Measurements from ENCODE around the gene MIS18BP1.
"Not testable (repeated sequence)": the region's sequence is repeated elsewhere in the genome, so short reads cannot be mapped to it uniquely, and the experiment has no call there.

The MIS18BP1 gene

DNA sequence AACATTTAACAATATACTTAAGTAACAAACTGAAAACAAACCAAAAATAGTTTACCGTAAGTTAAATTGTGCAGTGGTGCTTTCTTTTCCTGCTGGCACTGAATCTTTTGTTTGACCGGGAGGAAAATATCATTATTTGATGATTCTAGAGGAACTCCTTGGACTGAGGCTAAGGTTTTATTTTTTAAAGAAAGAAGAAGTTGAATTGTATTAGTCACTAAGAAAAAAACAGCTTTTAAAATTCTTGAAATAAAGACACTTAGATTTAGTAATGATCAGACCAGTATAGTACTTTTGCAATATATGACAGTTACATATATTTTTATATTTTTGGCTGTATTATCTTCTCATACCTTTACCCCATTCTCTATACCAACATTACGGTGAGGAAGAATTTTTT lies 10.3 kb downstream of the MIS18BP1 start:
- DNase-seq, result no peak

DNA sequence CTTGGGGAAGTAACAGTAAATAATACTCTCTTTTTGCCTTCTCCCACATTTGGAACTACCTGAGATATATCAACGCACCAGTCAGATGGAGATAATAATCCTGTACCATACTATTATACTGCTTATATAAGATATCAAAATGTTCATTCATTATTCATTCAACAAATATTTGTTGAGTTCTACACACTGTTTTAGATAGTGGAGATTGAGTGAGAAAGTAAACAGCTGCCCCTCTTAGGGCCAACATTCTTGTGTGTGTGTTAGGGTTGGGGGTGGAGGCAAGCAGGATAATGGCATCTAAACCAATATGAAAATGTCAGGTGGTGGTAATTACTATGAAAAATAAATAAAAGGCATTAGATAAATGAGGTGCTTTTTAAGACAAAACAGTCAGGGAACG lies 14.0 kb downstream of the MIS18BP1 start:
- no peak for DNase-seq

DNA sequence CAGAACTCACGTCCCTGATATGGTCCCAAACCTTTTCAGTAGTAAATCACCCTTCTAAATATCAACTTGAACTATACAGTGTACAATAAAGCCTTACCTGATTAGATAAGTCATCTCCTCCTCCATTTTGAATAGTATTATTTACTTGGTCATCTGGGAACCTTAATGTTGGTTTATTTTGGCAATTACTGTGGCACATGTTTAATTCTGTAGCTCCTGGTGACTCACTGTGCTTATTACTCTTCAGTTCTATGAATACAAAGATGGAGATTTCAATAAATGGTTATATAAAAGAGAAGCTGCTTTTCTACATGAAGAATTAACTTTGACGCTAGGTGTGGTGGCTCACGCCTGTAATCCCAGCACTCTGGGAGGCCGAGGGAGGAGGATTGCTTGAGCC lies 25.4 kb downstream of the MIS18BP1 start:
- DNase-seq, result no peak

DNA sequence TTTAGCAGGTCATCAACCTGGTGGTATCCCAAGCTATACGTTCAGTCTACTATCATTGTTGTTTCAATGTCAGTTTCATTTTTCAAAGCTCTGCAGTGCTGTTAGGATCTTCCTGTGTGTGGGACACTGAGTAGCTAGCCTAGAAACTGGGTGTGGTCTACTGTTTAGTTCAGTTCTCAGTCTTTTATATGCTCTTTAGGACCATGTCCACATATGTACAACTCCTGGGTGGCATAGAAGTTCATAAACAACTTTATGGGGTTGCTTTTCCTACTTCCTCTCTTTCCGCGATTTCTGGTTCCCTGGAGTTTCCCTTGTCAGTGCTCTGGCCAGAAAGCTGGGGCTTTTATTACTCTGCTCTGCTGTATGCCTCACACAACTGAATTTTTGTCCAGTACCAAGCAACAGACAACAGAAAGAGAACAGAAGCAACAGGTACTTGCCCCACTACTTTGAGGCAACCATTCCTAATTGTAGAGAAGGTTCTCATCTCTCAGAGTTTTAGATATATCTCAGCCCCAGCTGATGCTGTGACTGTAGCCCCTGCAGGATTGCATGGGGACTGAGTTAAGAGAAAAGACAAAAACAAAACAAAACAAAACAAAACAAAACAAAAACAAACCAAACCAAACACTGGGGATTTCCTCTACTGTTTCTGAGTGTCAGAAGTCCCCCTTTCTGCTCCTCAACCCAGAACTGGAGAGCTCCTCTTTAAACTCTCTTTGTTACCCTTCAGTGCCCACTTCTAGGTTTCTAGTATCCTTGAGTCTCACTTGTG lies 30.3 kb downstream of the MIS18BP1 start:
- DNase-seq, result no peak

DNA sequence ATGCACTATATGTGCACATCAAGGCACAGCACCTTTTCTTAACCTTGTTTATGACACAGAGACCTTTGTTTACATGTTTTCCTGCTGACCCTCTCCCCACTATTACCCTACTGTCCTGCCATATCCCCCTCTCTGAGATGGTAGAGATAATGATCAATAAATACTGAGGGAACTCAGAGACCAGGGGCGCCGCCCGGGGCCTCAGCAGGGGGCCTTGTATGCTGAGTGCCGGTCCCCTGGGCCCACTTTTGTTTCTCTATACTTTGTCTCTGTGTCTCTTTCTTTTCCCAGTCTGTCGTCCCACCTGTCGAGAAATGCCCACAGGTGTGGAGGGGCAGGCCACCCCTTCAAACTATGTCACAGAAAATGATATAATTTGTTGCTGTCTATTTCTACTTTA lies 38.7 kb downstream of the MIS18BP1 start:
- DNase-seq, result not testable (repeated sequence)

DNA sequence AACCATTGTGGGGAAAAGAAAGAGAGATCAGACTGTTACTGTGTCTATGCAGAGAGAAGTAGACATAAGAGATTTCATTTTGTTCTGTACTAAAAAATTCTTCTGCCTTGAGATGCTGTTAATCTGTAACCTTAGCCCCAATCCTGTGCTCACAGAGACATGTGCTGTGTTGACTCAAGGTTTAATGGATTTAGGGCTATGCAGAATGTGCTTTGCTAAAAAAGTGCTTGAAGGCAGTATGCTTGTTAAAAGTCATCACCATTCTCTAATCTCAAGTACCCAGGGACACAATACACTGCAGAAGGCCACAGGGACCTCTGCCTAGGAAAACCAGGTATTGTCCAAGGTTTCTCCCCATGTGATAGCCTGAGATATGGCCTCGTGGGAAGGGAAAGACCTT lies 39.3 kb downstream of the MIS18BP1 start:
- not testable (repeated sequence) for DNase-seq

DNA sequence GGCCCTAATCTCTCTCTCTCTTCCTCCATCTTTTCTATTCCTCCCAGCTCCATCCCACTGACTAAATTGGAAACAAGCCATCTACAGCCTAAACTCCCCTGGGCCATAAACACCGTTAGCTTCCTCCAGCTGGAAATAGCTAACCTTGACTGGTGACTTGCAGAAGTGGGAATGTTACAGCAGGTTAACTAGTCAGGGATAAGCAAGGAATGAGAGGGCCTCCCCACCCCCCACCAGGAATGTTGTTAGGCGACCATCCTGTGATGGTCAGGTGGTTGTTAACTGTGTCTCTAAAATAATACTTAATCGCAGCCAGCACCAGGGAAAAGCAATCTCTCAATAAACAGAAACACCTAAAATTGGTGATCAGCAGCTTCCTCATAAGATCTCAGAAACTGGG lies 40.8 kb downstream of the MIS18BP1 start:
- DNase-seq, result no peak

DNA sequence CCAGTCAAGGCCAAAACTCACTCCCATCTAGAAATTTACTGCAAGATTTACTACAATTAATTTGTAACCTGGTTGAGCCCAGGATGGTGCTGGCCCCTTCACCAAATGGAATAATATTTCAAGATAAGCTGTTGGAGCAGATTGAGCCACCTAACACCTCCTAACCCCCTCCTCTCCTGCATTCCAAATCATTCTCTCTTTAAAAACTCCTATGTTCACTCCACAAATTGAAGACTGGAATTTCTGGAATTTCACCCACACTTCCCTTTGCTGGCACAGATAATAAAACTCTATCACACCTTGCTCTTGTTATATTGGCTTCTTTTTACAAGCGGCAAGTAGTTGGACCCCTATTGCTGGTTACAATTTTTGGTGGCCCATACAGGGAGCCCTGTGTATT lies 41.7 kb downstream of the MIS18BP1 start:
- DNase-seq, result no peak

DNA sequence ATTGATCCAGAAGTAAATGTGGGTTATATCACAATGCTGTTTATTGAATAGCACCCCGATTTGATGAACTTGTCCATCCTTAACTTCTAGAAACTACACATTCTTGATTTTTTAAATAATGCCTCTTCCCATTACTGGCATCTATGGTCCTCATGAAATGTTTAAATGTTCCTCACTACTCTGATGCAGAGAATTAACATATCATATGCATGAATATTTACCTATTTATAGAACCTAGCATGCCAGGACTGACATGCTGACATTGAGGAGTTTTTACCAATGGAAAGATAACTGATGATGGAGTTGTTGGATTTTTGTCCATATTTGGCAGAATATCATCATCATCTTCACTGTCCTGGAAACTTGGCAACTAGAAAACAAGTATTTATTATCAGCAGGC lies 42.8 kb downstream of the MIS18BP1 start:
- DNase-seq, result no peak

DNA sequence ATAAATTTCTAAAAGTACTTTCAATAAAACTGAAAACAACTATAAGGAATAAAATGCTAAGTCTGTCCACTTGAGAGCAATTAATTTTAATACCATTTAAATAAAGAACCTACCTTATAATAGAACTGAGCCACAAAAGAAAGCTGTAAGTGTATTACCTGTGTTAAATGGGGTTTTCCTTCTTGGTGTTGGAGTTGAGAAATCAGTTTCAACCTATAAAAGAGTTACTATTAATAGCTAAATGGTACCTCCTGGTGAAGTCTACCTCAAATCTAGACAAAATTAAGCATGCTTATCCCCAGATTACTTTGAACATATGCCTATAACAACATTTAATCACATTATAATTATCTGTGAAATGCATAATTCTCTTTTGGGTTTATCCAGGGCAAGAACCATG lies 48.8 kb downstream of the MIS18BP1 start:
- DNase-seq, result no peak

DNA sequence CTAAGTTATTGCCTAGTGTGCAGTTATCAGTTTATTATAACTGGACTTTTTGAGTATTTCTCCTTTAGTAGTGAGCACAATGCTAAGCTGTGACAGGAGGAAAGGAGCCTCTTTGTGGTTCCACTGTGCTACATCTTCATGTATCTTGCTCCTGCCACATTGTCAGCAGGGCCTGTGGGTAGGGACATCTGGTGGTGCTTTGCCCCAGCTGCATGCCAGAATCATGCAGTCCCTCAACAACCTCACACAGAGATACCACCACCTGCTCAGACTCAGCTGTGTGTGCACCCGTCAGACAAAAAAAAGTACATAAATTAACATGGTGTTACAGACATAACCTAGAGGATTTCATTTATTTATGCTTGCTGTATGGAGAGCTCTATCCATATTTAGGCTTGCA lies 51.1 kb downstream of the MIS18BP1 start:
- DNase-seq, result peak; percentile 23

DNA sequence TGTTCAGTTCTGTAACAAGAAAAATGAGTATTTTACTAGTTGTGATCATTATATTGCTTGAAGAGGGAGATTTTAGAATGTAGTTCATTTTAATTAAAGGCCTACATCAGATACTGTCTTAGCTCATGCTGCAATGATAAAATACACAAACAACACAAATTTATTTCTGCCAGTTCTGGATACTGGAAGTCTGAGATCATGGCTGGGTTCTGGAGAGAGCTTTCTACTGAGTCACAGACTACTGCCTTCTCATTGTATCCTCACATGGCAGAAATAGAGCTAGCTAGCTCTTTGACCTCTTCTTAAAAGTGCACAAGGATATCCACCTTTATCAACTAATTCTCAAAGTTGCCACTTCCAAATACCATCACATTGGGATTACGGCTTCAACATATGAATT lies 53.8 kb downstream of the MIS18BP1 start:
- DNase-seq, result no peak

DNA sequence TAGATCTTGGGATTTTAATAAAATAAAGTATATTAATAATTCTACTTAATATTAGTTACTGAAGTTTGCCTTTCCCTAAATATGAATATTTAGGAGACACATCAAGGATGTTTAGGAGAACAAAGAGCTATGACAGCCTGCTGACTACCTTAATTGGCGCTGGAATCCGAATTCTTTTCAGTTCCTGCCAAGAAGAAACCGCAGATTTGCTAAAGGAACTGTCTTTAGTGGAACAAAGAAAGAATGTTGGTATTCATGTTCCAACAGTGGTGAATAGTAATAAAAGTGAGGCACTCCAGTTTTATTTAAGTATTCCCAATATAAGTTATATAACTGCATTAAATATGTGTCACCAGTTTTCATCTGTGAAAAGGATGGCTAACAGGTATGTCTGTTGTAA lies 54.5 kb downstream of the MIS18BP1 start:
- no peak for DNase-seq

DNA sequence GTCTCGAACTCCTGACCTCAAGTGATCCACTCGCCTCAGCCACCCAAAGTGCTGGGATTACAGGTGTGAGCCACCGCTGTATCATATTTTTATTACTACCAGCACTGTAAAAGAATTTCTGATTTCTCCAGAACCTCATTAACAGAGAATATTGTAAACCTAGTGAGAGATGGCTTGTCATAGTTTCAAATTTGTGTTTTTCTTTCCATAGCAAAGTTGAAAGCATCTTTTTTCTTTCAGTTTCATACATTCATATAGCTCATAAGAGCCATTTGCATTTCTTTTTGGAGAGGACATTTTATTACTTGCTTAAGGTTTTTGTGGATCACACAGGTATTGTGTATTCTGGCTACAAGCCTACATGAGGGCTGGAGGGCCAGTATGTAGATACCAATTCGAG lies 58.0 kb downstream of the MIS18BP1 start:
- no peak for DNase-seq

DNA sequence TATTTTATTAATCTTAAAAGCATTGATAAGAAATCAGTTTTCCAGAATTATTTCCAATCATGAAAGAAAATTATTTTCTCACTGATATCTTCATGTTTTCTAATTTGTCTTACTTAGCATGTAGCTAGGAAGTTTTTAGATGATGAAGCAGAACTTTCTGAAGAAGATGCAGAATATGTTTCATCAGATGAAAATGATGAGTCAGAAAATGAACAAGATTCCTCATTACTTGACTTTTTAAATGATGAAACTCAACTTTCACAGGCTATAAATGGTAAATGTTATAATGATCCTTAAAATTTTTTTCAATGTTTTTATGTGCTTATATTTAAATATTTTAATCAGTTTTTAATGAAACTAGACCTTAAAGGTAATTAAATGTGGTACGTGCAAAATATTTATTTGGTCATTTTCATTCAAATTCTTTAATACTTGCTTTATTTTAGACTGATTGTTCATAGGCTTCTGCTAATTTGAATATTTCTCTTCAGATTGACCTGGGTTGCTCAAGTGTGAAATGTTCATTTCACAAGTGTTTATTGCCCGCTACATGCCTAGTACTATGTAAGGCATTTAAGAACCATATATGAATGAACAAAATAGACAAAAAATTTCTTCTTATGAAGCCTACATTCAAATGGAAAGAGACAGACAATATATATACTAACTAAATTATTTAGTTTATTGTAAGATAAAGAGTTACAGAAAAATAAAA lies 67.7 kb downstream of the MIS18BP1 start:
- no peak for DNase-seq

DNA sequence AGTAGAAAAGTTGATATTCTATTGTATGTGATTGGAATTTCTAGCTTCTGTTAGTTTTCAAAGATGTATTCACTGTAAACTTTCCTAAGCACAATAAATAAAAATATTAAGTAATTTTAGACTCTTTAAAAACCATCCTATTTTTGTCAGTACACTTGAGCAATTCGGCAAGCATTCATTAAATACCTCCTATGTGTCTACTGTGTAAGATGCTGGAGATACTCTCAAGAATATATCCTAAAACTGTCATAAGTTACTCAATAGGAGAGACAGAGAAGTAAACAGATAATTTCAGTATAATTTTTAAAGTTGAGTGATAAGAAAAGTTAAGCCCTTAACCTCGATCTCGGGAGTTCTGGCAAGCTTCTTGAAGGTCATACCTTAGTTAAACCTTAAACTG lies 71.2 kb downstream of the MIS18BP1 start:
- no peak for DNase-seq

DNA sequence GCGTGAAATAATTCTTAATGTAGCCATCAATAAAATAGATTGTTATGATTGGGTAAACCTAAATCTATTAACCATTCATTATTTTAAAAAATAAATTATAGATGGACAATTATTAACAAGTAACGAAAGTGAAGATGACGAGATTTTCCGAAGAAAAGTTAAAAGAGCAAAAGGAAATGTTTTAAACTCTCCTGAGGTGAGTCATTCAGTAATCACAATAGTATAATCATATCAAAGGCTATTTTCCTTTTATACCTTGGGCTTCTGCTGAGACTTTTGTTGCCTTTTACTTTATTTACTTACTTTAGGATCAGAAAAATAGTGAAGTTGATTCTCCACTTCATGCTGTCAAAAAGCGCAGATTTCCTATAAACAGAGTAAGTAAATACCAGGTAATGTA lies 71.7 kb downstream of the MIS18BP1 start:
- DNase-seq, result no peak

DNA sequence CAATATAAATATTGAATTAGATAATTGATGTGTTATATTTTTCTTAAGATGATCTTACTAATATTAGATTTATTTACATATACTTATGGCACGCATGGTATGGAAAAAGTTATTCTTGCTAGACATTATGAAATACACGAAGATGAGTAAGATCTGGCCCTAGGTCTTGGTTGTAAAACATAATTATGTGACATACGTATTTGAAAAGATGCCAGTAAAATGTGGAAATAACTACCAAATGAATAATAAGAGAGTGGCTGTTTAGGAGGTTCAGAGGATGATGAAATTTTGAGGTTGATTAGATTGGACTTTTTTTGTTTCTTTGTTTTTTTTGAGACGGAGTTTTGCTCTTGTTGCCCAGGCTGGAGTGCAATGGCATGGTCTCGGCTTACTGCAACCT lies 75.9 kb downstream of the MIS18BP1 start:
- no peak for DNase-seq

DNA sequence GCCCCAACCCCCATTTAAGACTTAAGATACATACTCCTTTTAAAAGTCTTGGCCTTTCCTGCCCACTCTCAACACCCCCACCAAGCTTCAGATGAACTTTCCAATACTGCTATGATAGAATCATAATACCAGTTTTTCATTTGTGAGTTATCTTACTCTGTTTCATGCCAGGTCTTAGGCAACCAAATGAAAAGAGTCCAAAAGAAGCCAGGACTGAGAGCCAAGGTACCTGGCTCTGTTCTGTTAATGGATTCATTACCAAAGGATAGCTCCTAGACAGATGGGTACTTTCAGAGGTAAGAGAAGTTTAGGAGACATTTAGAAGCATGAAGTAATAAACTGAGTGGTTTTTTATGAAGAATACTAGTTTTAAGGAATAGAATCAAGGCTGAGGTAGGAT lies 83.1 kb downstream of the MIS18BP1 start:
- DNase-seq, result no peak

DNA sequence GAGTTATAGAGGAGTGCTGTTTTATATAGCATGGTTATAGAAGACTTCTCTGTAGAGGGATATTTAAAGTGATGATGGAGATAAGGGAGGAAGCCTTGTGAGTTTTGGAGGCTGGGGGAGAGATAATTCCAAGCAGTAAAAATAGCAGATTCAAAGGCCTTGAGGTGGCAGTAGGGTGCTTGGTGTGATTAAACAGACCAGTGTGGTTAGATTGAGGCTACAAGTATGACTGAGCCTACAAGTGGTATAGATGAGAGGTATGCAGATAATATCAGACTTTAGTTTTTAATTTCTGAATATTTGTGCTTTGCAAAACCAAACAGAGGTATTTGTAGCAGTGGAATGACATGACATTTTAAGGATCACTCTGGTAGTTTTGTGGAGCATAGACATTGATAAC lies 96.9 kb downstream of the MIS18BP1 start:
- no peak for DNase-seq
